Esophagus muscularis mucosa (tissue), 3 donors: Measurements from ENCODE around the gene FIBIN.

Experiments used
- CTCF ChIP-seq, 3 experiments: fragments of 200-600 bp in 2 of 3; fragments of 450-650 bp in 1 of 3; sonication (generic) in 2 of 3; IDR thresholded peaks; one replicate each; pipeline ENCODE4 v1.5.1; 2017 to 2019; ENCODE audit warnings: antibody characterized with exemption in 3 of 3, mild to moderate bottlenecking in 2 of 3, moderate library complexity in 1 of 3
- POLR2A ChIP-seq: fragments of 450-650 bp; IDR thresholded peaks from one replicate; pipeline ENCODE4 v1.6.1; 2017; ENCODE audit warnings: antibody characterized with exemption, moderate library complexity, mild to moderate bottlenecking, low read depth
- POLR2AphosphoS5 ChIP-seq, 2 donors: sonication (generic); formaldehyde crosslinking; IDR thresholded peaks; one replicate each; pipeline ENCODE4 v1.6.1; 2017; ENCODE audit warnings: antibody characterized with exemption in 2 of 2

GRCh38 chr11:26987272-26987671 is 6.6 kb upstream of the FIBIN start:
- TF ChIP-seq CTCF (IDR thresholded peaks at IDR 0.05), result no peak
- TF ChIP-seq POLR2AphosphoS5 (IDR thresholded peaks at IDR 0.05), result no peak
- TF ChIP-seq POLR2A, result no peak
